GM18873 (cell line): ENCODE results near the gene ATRIP.

ENCODE experiments used
- ATAC-seq: cut with Tn5 transposase; IDR thresholded peaks from one replicate; pipeline ENCODE4 v1.9.1; 2021; ENCODE audit warnings: mild to moderate bottlenecking, moderate library complexity, moderate number of reproducible peaks; ENCODE audit not compliant: unreplicated experiment, low FRiP score

ATRIP gene

DNA sequence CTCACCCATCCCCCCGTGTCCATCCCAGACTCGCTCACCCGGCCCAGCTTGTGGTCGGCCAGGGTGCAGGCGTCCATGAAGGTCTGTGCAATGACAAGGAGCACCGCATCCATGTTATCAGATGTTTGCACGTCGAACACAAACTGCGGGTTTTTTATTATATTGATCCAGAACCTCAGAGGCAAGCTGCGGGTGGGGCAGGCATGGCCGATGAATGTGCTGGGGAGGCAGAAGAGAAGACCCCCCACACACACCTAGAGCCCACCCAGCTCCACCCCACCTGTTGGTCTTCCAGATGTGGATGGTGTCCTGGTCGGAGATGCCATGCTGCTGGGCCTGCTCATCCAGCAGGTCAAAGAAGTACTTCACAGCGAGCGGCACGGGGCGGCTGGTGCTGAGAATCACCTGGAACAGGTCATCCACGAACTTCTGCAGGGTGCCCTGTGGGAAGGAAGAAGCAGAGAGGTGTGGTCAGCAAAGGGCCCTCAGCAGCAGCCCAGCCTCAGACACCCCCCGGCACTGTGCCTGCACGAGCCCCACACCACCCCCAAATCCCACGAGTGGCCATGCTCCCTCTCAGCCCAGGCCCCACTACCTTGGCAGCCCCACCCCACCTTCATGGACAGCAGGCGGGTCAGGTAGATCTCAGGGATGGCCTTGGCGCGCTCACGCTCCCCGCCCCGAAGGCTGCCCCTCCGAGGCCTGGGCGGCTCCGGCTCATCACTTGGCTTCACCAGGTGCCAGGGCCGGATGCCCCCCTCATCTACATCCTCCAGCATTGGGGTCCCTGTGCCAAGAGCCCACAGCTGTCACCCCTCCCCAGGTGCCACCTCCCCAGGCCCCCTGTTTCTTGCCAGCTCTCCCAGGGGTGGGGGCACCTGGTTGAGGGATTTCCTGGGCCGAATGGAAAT is 37.0 kb upstream of the ATRIP start:
- ATAC-seq = no peak

DNA sequence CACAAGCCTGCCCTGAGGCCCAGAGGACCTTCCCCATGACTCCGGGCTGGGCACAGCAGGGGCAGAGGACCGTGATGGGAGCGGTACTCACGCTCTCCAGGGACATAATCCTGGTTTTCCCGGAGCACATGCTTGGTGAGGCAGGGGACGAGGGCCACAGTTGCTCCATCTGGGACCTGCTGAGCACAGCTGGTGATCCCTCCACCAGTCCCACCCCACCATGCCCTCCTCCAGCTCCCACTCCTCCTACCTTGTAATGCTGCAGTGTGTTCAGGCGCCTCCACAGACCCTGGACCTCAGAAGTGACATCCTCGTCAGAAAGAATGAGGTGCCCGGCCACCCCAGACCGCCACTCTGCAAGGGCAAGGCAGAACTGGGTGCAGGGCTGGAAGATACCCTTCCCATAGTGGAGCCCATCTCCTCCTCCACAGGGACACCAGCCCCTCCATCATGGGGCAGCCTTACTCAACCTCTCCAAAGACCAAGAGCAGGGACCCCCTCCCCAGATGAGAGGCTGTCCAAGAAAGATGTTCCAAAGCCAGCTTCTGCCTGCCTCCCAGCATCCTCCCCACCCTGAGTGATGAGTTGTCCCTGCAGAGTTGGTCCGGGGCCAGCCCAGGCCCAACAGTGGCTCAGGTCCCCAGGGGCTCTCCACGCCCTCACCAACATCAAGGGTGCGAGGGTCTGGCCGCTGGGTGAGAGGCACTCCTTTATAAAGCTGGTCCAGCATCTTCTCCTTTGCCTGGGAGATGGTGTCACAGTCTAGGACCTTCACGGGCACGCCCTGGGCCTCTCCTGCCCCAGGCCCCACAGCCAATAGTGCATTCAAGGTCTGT is 36.1 kb upstream of the ATRIP start:
- no peak for ATAC-seq

DNA sequence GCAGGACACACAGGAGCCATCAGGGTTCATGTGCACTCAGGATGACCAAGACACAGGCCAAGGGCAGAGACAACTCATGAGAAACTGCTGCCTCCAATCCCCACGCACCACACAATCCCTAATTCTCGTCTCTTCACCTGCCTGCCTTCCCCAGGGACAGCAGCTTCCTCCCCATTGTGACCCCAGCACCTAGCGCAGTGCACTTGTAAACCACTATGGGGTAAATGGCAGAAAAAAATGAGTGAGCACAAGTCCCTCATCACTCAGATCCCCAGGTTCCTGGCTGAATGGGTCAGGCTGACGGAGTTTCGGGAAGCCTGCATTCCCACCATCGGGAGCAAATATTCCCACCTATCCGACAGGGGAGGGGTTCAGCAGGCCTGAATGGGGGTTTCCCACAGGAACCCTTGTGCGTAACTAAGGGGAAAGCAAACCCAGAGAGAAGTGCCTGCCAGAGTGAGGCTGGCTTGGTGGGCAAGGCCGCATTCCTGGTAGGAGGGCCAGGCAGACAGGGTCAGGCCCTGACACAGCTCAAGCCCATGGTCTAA is 35.4 kb upstream of the ATRIP start:
- ATAC-seq = no peak

DNA sequence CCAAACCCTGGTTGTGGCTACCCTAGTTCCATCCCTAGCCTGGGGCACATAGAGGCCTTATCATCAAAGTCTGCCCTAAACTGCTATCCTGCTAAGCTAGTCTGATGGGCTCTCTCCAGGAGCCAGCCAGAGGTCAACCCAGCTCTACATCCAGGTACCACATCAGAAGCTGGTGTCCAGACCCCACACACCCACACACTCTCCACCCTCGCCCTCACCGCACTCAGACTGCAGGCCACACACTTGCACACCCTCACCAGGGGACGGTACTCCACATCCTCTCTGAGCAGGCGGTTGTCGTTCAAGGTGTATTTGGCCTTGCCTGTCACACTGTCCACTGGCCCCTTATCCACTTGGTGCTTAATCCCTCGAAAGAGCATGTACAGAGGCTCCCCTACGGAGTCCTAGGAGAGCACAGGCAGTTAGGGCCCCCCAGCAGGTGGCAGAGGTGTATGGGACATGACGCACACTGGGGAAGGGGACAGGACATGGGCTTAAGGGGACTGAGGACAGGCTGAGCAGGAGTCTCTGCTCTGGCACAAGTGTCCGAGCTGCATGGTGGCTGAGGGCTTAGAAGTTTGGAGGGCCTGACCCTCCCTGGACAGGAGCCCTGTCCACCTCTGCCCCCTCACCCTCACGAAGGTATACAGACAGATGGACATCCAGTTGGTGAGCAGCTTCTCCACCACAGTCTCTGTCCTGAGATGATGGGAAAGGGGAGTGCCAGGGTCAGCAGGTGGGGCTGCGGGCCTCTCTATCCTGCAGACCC is 34.7 kb upstream of the ATRIP start:
- ATAC-seq = no peak

DNA sequence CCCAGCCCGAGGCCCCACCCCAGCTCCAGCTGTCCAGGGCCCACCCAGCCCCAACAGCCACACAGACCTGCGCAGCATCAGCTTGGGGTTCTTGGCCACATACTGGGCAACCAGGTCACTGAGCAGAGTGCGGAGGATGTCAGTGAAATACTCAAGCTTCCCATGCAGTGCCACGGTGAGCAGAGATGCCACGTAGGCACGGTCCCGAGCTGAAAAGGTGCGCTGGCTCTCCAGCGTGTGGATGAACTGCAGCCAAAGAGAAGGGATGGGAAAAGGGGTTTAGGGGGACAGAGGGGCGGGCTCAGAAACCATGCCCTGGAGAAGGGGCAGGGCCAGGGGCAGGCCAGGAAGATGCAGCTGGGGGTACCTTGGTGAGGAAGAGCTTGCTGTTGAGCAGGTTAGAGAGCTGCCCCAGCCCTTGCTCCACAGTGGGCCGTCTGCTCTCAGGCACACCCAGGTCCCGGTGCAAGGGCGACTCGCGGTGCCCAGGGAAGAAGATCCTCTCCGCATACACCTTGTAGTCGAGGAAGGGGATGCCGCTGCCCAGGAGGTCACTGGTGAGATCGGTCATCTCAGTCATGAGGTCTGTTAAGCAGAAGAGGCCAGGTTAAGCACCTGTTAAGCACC is 34.0 kb upstream of the ATRIP start:
- ATAC-seq = no peak

- no peak for ATAC-seq
Measured at GRCh38 chr3:48413086-48413485, 33.5 kb upstream of the ATRIP start.

- no peak for ATAC-seq
Measured at GRCh38 chr3:48413611-48414010, 32.9 kb upstream of the ATRIP start.

- ATAC-seq = no peak
Measured at GRCh38 chr3:48414376-48415250, 31.9 kb upstream of the ATRIP start.

- no peak for ATAC-seq
Measured at GRCh38 chr3:48415251-48415953, 31.1 kb upstream of the ATRIP start.

GRCh38 chr3:48416091-48416505 is 30.4 kb upstream of the ATRIP start:
- ATAC-seq = no peak

DNA sequence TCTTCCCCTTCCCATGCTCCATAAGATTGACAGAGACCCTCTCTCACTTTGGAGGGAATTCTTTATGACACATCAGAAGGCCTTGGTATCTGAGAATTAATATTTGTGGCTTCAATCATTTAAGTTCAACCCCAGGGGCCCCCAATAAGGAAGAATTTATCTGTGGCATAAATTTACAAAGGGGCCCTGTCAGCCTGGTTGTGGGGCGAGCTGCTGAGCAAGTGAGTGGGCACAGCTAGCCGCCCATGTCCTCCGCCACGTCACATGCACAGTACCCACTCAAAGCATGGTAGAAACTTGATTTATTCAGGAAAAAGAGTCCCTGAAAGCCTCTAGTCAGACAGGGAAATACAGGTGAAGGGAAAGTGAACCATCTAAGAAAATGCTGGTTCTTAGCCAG is 30.0 kb upstream of the ATRIP start:
- no peak for ATAC-seq

- ATAC-seq = no peak
Measured at GRCh38 chr3:48417529-48418108, 28.9 kb upstream of the ATRIP start.

- no peak for ATAC-seq
Measured at GRCh38 chr3:48418140-48418539, 28.4 kb upstream of the ATRIP start.

- ATAC-seq = no peak
Measured at GRCh38 chr3:48418651-48419050, 27.9 kb upstream of the ATRIP start.

DNA sequence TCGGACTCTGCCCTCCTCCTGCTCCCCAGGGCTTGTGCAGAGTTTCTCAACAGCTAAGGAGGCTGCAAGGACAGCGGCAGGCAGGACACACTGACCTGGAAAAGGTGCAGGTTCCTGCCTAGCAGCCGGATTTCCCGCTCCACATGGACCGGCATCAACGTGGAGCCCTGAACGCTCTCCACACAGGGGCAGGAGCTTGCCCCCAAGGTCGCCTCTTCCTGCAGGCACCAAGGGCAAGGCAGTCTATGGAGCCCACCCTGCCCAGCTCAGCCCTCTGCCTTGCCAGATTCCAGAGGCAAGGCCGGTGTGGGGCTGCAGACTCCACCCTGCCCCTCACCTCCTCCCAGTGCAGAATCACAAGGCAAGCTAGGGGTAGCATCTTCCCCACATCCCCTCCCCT is 27.4 kb upstream of the ATRIP start:
- ATAC-seq = no peak

DNA sequence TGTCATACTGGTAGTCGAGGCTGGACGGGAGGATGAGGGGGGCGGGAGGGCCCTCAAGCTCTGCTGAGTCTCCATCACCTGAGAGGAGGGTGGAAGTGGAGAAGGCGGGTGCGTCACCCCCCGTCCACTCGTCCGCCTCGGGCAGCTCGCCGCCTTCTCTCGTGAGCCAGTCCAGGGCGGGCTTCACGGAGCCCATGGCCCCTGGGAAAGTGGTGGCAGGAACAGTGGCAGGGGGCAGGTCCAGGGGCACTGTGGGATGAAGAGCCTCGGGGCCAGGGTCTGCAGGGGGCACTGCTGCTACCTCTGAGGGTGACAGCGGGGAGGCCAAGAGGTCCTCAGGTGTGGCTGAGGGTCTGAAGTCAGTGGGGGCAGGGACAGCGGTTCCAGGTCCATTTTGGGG is 26.9 kb upstream of the ATRIP start:
- ATAC-seq = no peak

- no peak for ATAC-seq
Measured at GRCh38 chr3:48420561-48420960, 26.0 kb upstream of the ATRIP start.

DNA sequence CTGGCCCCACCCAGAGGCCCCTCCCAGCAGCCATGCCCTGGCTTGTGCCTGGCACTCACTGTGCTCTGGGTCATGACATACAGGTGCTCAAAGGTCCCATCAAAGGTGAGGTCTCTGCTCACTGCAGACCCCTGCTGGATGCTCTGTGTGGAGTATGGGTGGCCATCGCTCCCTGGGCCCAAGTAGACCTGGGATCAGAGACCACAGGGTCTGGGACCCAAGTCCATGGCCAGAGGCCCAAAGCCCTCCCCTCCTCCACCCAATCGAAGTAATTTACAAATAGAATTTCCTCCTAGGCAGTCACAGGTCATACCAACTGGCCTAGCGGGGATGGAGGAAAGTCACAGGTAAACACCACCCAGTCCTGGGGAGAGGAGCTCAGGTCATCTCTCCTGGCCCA is 24.3 kb upstream of the ATRIP start:
- ATAC-seq = no peak
